NCI-H345 treated with DMSO at 0.1 percent for 48 hours (cell line): Measurements from ENCODE around the gene LRRFIP2.
"Not testable (repeated sequence)": the region's sequence is repeated elsewhere in the genome, so short reads cannot be mapped to it uniquely, and the experiment has no call there.

Source experiments
- DNase-seq: peaks from one replicate; lab custom pipeline; 2025; ENCODE audit not compliant: unreplicated experiment; lab: John Stamatoyannopoulos, UW

The LRRFIP2 gene

GRCh38 chr3:37074178-37074577 lies 100.2 kb downstream of the LRRFIP2 start:
- DNase-seq, result no peak

- no peak for DNase-seq
These were observed 101.5 kb downstream of the LRRFIP2 start for GRCh38 chr3:37072892-37073291.

GRCh38 chr3:37071921-37072320 lies 102.5 kb downstream of the LRRFIP2 start:
- no peak for DNase-seq

- DNase-seq, result no peak
These were observed 106.4 kb downstream of the LRRFIP2 start for GRCh38 chr3:37068031-37068430.

GRCh38 chr3:37067577-37067976 lies 106.8 kb downstream of the LRRFIP2 start:
- DNase-seq, result no peak

- DNase-seq, result no peak
These were observed 109.6 kb downstream of the LRRFIP2 start for GRCh38 chr3:37064747-37065146.

- no peak for DNase-seq
These were observed 116.3 kb downstream of the LRRFIP2 start for GRCh38 chr3:37058117-37058516.

GRCh38 chr3:37056826-37057225 lies 117.6 kb downstream of the LRRFIP2 start:
- DNase-seq, result no peak

- DNase-seq, result not testable (repeated sequence)
These were observed 119.3 kb downstream of the LRRFIP2 start for GRCh38 chr3:37055077-37055476.

GRCh38 chr3:37054370-37054769 lies 120.0 kb downstream of the LRRFIP2 start:
- no peak for DNase-seq

GRCh38 chr3:37053753-37054152 lies 120.6 kb downstream of the LRRFIP2 start:
- DNase-seq, result no peak

- no peak for DNase-seq
These were observed 121.0 kb downstream of the LRRFIP2 start for GRCh38 chr3:37053337-37053736.

GRCh38 chr3:37052860-37053259 lies 121.5 kb downstream of the LRRFIP2 start:
- no peak for DNase-seq

GRCh38 chr3:37050282-37050681 lies 124.1 kb downstream of the LRRFIP2 start:
- peak; percentile 17 for DNase-seq

GRCh38 chr3:37042712-37043111 lies 131.7 kb downstream of the LRRFIP2 start:
- DNase-seq, result not testable (repeated sequence)

GRCh38 chr3:37041546-37042195 lies 132.7 kb downstream of the LRRFIP2 start:
- DNase-seq, result no peak

GRCh38 chr3:37040231-37040630 lies 134.2 kb downstream of the LRRFIP2 start:
- DNase-seq, result no peak

- DNase-seq, result no peak
These were observed 135.1 kb downstream of the LRRFIP2 start for GRCh38 chr3:37039161-37039846.

- DNase-seq, result no peak
These were observed 137.0 kb downstream of the LRRFIP2 start for GRCh38 chr3:37037352-37037751.

GRCh38 chr3:37032961-37033360 lies 141.4 kb downstream of the LRRFIP2 start:
- DNase-seq, result no peak

- no peak for DNase-seq
These were observed 143.2 kb downstream of the LRRFIP2 start for GRCh38 chr3:37031096-37031682.

- DNase-seq, result no peak
These were observed 143.8 kb downstream of the LRRFIP2 start for GRCh38 chr3:37030588-37030987.
